CD4-positive, alpha-beta T cell (primary cell): ENCODE measurements around the gene CEP170B. TPM values are rescaled to one million over a fixed set of nuclear protein-coding genes. Genes with fewer than 3 reads are reported as not detected.

ENCODE experiments used
- ATAC-seq: fragments of 200-7000 bp; cut with Tn5 transposase; one replicate; pipeline ENCODE4 v1.10.0; 2022; ENCODE audit warnings: mild to moderate bottlenecking; ENCODE audit not compliant: poor library complexity
- CTCF ChIA-PET: fragments of 350-600 bp; sonication (Branson Sonifier 250); formaldehyde crosslinking; loops from one replicate; lab custom pipeline; 2021; ENCODE audit warnings: antibody characterized with exemption, inconsistent platforms; lab: Charles Lee
- POLR2A ChIA-PET: fragments of 350-600 bp; sonication (Branson Sonifier 250); formaldehyde crosslinking; loops from one replicate; lab custom pipeline; 2021; ENCODE audit warnings: antibody characterized with exemption, inconsistent platforms; lab: Charles Lee
- DNase-seq, 14 experiments: peaks; one replicate each; pipeline ENCODE4 v3.0.0-alpha.2; 2013 to 2020; ENCODE audit warnings: mixed read lengths in 2 of 14
- H3K27ac ChIP-seq, 2 donors: one replicate each; pipeline versions ENCODE4 v1.5.1 to v1.7.0; 2013; ENCODE audit warnings: low read length in 2 of 2, low read depth in 1 of 2, mild to moderate bottlenecking in 1 of 2
- H3K27me3 ChIP-seq, 2 experiments: 1 replicate in 1 of 2; 2 replicates in 1 of 2; pipeline versions ENCODE4 v1.6.1 to v1.7.0; 2013; ENCODE audit warnings: low read length in 2 of 2, control low read depth in 1 of 2, mild to moderate bottlenecking in 1 of 2, moderate library complexity in 1 of 2; ENCODE audit not compliant: insufficient read depth in 2 of 2, control insufficient read depth in 1 of 2
- H3K36me3 ChIP-seq: one replicate; pipeline ENCODE4 v1.6.1; 2013; ENCODE audit warnings: low read length, control low read depth; ENCODE audit not compliant: insufficient read depth
- H3K4me1 ChIP-seq: one replicate; pipeline ENCODE4 v1.6.1; 2013; ENCODE audit warnings: low read length, control low read depth; ENCODE audit not compliant: insufficient read depth
- H3K4me3 ChIP-seq: one replicate; pipeline ENCODE4 v1.5.1; 2013; ENCODE audit warnings: mild to moderate bottlenecking, low read length, moderate library complexity
- H3K9me3 ChIP-seq, 2 experiments: 1 replicate in 1 of 2; 2 replicates in 1 of 2; pipeline versions ENCODE4 v1.6.1 to v1.7.0; 2013; ENCODE audit warnings: low read length in 2 of 2, mild to moderate bottlenecking in 2 of 2, control low read depth in 1 of 2, moderate library complexity in 1 of 2; ENCODE audit not compliant: control insufficient read depth in 1 of 2, insufficient read depth in 1 of 2
- H3K27ac Mint-ChIP-seq: one replicate; pipeline ENCODE4 v1.8.0; 2020; ENCODE audit warnings: mixed read lengths
- H3K27me3 Mint-ChIP-seq: one replicate; pipeline ENCODE4 v1.8.0; 2021; ENCODE audit warnings: mixed read lengths
- H3K36me3 Mint-ChIP-seq: one replicate; pipeline ENCODE4 v1.8.0; 2021; ENCODE audit warnings: low read depth, mixed read lengths
- H3K4me1 Mint-ChIP-seq: one replicate; pipeline ENCODE4 v1.8.0; 2021; ENCODE audit warnings: low read depth, mixed read lengths
- H3K4me3 Mint-ChIP-seq: one replicate; pipeline ENCODE4 v1.8.0; 2020; ENCODE audit warnings: mild to moderate bottlenecking, mixed read lengths
- H3K9me3 Mint-ChIP-seq: one replicate; pipeline ENCODE4 v1.8.0; 2020; ENCODE audit warnings: mixed read lengths
- CTCF ChIP-seq: fragments of 200-600 bp; IDR thresholded peaks from one replicate; pipeline ENCODE4 v1.8.0; 2022; ENCODE audit warnings: antibody characterized with exemption, mild to moderate bottlenecking
- intact Hi-C, 2 experiments: fragments of 100-400 bp; cut with DNase I in 1 of 2; cut with micrococcal nuclease in 1 of 2; formaldehyde crosslinking; loops; one replicate each; pipeline versions ENCODE4 v1.15.1 to v1.9.0; 2023 to 2025; cut with DNase I, micrococcal nuclease
- total RNA-seq, 174 experiments: library from RNA in 2 of 174; stranded (reverse) in 2 of 174; gene quantifications; one replicate each; pipeline ENCODE4 v1.2.3 and lab custom pipeline; 2021 to 2026

The CEP170B gene
- total RNA-seq, 2 experiments from 2014 or later: 4.4 to 4.7 TPM

- ATAC-seq: peak; percentile 98
- Histone ChIP-seq H3K9me3 (no peaks in the 10 kb centered on the region), H3K4me1 (no peaks in the 10 kb centered on the region), H3K4me3 (no peak overlapping the region), H3K36me3 (no peaks in the 10 kb centered on the region), H3K27ac (no peak overlapping the region), H3K27me3 (peaks cover 0 to 5% of the 10 kb centered on the region in 2 experiments)
- intact Hi-C loops: no loop called here
- ChIA-PET CTCF (no interaction called here), POLR2A (no interaction called here)
- Mint-ChIP-seq H3K27me3 (no peaks in the 10 kb centered on the region), H3K36me3 (no peaks in the 10 kb centered on the region), H3K4me3 (no peak overlapping the region), H3K27ac (no peak overlapping the region), H3K4me1 (no peaks in the 10 kb centered on the region), H3K9me3 (no peaks in the 10 kb centered on the region)
- no peak for TF ChIP-seq CTCF
- peak in 7 of 14 experiments; percentile 12 to 67 (median 35) for DNase-seq
Observed at GRCh38 chr14:104876251-104876699, 11.2 kb downstream of the CEP170B start.

GRCh38 chr14:104877066-104877805 is 12.2 kb downstream of the CEP170B start:
- no peaks in the 10 kb centered on the region for H3K36me3 ChIP-seq
- no peaks in the 10 kb centered on the region for H3K9me3 ChIP-seq
- Mint-ChIP-seq H3K4me3 (no peak overlapping the region), H3K27me3 (no peaks in the 10 kb centered on the region), H3K36me3 (no peaks in the 10 kb centered on the region), H3K4me1 (no peaks in the 10 kb centered on the region), H3K27ac (no peak overlapping the region), H3K9me3 (no peaks in the 10 kb centered on the region)
- TF ChIP-seq CTCF: no peak
- no peak for ATAC-seq
- POLR2A ChIA-PET: no interaction called here
- no peak overlapping the region for H3K27ac ChIP-seq
- H3K4me3 ChIP-seq: no peak overlapping the region
- intact Hi-C loops: no loop called here
- H3K27me3 ChIP-seq: peaks cover 0 to 5% of the 10 kb centered on the region in 2 experiments
- DNase-seq: no peak
- no peaks in the 10 kb centered on the region for H3K4me1 ChIP-seq
- CTCF ChIA-PET: no interaction called here

GRCh38 chr14:104877806-104878550 is 12.9 kb downstream of the CEP170B start:
- no peaks in the 10 kb centered on the region for H3K4me1 Mint-ChIP-seq
- DNase-seq (no peak), ATAC-seq (no peak)
- Histone ChIP-seq H3K4me3 (no peak overlapping the region), H3K27me3 (peaks cover 0 to 5% of the 10 kb centered on the region in 2 experiments), H3K4me1 (no peaks in the 10 kb centered on the region), H3K9me3 (no peaks in the 10 kb centered on the region), H3K36me3 (no peaks in the 10 kb centered on the region), H3K27ac (no peak overlapping the region)
- intact Hi-C loops: no loop called here
- no peak for TF ChIP-seq CTCF
- H3K27ac Mint-ChIP-seq: no peak overlapping the region
- no peaks in the 10 kb centered on the region for H3K9me3 Mint-ChIP-seq
- no peaks in the 10 kb centered on the region for H3K36me3 Mint-ChIP-seq
- CTCF ChIA-PET: no interaction called here
- no peaks in the 10 kb centered on the region for H3K27me3 Mint-ChIP-seq
- POLR2A ChIA-PET: no interaction called here
- H3K4me3 Mint-ChIP-seq: no peak overlapping the region
